ENCODE results near the gene MMAA. TPM values are rescaled to one million over a fixed set of nuclear protein-coding genes. Genes with fewer than 3 reads are reported as not detected.
A peak's percentile ranks its signal among the peaks of the same experiment; 100 is the strongest.
"Not testable (repeated sequence)": the region's sequence is repeated elsewhere in the genome, so short reads cannot be mapped to it uniquely, and the experiment has no call there.

The MMAA gene
- total RNA-seq, 2 donors from 2014 or later = 3.9 to 7.0 TPM

- TF ChIP-seq CTCF (IDR thresholded peaks at IDR 0.05) = no peak
- Histone ChIP-seq H3K4me3 (no peak overlapping the region), H3K27ac (no peak overlapping the region), H3K9me3 (no peaks in the 10 kb centered on the region), H3K4me1 (peaks cover 0 to 24% of the 10 kb centered on the region in 2 donors), H3K27me3 (no peaks in the 10 kb centered on the region), H3K36me3 (no peaks in the 10 kb centered on the region)
- DNase-seq (ENCODE audit: low spot score) = no peak
These were observed 5.0 kb upstream of the MMAA start for GRCh38 chr4:145614233-145614610.

DNA sequence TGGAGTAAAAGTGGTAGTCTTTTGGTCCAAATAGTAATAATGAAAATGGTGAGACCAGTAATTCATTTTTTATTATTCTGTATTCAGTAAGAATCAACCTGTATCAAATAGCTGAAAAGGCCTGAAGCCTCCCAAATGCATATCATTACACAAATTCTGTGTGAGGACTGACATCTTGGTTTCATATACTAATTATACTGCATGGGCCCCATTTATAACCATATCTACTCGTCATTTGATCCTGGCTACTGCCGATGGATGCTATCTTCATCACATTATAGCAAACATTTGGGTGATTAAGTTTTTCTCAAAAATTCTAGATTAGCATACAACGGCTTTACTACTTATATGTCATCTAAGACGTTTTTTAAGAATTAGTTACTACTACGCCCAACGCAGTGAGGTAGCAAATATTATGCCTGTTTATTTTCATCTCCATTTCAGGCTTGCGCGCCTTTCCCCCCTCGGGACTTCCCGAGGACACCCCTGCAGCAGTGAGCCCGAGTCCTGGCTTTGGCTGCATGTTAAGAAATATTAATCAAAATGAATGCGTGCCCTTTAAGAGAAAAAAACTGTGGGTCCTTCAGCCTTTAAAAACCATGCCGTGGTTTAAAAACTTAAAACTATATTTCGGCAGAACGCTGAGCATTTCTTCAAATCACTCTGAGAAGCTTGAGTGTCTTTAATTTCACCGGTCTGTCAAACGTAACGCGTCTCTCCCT lies 814 bp upstream of the MMAA start:
- peaks cover 0 to 29% of the 10 kb centered on the region in 2 donors for H3K4me1 ChIP-seq
- H3K27ac ChIP-seq = peak overlapping the region; percentile 97 to 98
- H3K9me3 ChIP-seq = no peaks in the 10 kb centered on the region
- no peak for DNase-seq (ENCODE audit: low spot score)
- TF ChIP-seq CTCF (IDR thresholded peaks at IDR 0.05) = no peak
- H3K36me3 ChIP-seq = no peaks in the 10 kb centered on the region
- H3K27me3 ChIP-seq = no peaks in the 10 kb centered on the region
- peak overlapping the region; percentile 73 to 88 for H3K4me3 ChIP-seq

GRCh38 chr4:145619639-145619996 lies 433 bp downstream of the MMAA start:
- no peaks in the 10 kb centered on the region for H3K27me3 ChIP-seq
- peak overlapping the region; percentile 97 to 98 for H3K27ac ChIP-seq
- TF ChIP-seq CTCF (IDR thresholded peaks at IDR 0.05) = no peak
- no peaks in the 10 kb centered on the region for H3K36me3 ChIP-seq
- H3K4me1 ChIP-seq = peaks cover 0 to 29% of the 10 kb centered on the region in 2 donors
- peak; percentile 65 for DNase-seq (ENCODE audit: low spot score)
- H3K4me3 ChIP-seq = peak overlapping the region; percentile 73 to 88
- H3K9me3 ChIP-seq = no peaks in the 10 kb centered on the region

DNA sequence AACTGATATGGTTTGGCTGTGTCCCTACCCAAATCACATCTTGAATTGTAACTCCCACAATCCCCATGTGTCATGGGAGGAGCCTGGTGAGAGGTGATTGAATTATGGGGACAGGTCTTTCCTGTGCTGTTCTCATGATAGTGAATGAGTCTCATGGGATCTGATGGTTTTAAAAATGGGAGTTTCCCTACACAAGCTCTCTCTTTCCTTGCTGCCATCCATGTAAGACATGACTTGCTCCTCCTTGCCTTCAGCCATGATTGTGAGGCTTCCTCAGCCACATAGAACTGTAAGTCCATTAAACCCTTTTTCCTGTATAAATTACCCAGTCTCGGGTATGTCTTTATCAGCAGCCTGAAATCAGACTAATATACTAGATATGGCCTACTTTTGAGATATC lies 2.9 kb downstream of the MMAA start:
- not testable (repeated sequence) for H3K36me3 ChIP-seq; H3K27ac ChIP-seq; H3K9me3 ChIP-seq; DNase-seq (ENCODE audit: low spot score); H3K27me3 ChIP-seq; H3K4me3 ChIP-seq
- peaks cover 0 to 20% of the 10 kb centered on the region in 2 donors for H3K4me1 ChIP-seq

GRCh38 chr4:145623831-145624230 lies 4.6 kb downstream of the MMAA start:
- Histone ChIP-seq H3K4me1 (peaks cover 0 to 5% of the 10 kb centered on the region in 2 donors), H3K27me3 (no peaks in the 10 kb centered on the region), H3K4me3 (no peak overlapping the region), H3K27ac (no peak overlapping the region), H3K36me3 (no peaks in the 10 kb centered on the region), H3K9me3 (no peaks in the 10 kb centered on the region)
- no peak for TF ChIP-seq CTCF (IDR thresholded peaks at IDR 0.05)
- DNase-seq (ENCODE audit: low spot score) = no peak

- Histone ChIP-seq H3K4me1 (no peaks in the 10 kb centered on the region), H3K27ac (no peak overlapping the region), H3K36me3 (no peaks in the 10 kb centered on the region), H3K27me3 (no peaks in the 10 kb centered on the region), H3K9me3 (no peaks in the 10 kb centered on the region), H3K4me3 (no peak overlapping the region)
- no peak for TF ChIP-seq CTCF (IDR thresholded peaks at IDR 0.05)
- DNase-seq (ENCODE audit: low spot score) = no peak
These were observed 6.8 kb downstream of the MMAA start for GRCh38 chr4:145625677-145626622.

All from right atrium auricular region (tissue), 2 donors.